ENCODE data around the gene RASA3. TPM values are rescaled to one million over a fixed set of nuclear protein-coding genes. Genes with fewer than 3 reads are reported as not detected.
"Not testable (repeated sequence)": the region's sequence is repeated elsewhere in the genome, so short reads cannot be mapped to it uniquely, and the experiment has no call there.

RASA3 gene
- polyA plus RNA-seq, 4 donors, result 10.0 to 14.5 (median 12.6) TPM

GRCh38 chr13:114115796-114116195, 16.6 kb downstream of the RASA3 start:
- DNase-seq (ENCODE audit: low read depth in 4 of 4, low spot score in 3 of 4), result no peak

DNA sequence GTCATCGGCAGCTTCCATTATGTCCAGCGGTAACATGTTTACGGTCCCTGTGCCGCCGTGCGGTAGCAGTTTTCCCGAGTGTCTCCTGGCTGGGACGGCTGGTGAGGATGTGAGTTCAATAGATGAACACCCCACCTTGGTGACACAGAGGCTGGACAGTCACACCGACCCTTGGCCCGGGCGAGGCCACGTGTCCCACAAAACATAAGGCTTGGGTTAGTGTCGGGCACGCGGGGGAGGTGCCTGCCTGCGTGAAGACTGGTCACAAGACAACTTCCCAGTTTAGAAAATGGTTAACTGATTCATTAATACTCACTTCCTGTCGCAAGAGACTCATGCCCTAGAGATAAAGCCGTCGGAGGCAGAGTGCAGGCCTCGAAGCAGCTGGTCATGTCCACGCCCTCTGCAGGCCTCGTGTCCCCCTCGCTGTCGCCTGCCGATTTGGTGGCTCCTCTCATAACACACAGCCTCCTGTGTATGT, 17.2 kb downstream of the RASA3 start:
- no peak for DNase-seq (ENCODE audit: low read depth in 4 of 4, low spot score in 3 of 4)

DNA sequence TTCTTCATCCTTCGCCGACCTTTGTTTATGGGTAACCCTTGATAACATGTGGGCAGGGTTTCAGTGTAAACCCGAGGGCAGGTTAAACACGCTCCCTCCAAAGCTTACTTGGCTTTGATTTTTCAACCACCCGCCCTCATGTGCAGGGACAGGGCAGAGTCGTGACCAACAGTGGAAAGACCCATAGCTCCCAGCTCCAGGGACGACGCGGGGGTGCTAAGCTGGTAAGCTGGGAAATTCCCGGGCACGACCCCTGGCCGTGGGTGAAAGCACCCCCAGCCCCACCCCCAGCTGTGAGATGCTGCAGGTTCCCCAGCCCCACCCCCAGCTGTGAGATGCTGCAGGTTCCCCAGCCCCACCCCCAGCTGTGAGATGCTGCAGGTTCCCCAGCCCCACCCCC, 17.8 kb downstream of the RASA3 start:
- not testable (repeated sequence) for DNase-seq (ENCODE audit: low read depth in 4 of 4, low spot score in 3 of 4)

GRCh38 chr13:114114006-114114640, 18.3 kb downstream of the RASA3 start:
- DNase-seq (ENCODE audit: low read depth in 4 of 4, low spot score in 3 of 4), result no peak

- DNase-seq (ENCODE audit: low read depth in 4 of 4, low spot score in 3 of 4), result not testable (repeated sequence)
Measured at GRCh38 chr13:114113395-114113794, 19.0 kb downstream of the RASA3 start.

DNA sequence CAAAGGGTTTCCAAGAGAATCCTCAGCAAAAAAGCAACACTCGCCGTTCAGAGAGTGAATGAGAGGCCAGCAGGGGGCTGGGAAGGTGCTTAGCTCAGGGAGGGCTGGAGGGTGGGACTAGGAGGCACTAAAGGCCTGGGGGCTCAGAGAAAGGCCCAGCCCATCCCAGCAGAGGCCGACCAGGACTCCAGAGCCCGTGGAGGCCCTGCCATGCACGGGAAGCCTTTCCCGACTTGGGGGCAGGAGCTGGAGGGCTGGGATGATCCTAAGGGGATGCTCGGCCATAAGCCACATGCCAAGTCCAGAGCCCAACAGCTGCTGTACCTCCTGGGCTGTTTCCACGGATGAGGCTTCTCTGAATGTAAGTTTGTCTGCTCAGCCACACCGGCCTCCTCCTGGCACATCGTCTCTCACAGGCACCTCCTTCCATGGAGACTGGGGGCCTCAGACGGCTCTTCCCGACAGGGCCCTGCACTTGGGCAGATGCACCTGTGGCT, 19.5 kb downstream of the RASA3 start:
- DNase-seq (ENCODE audit: low read depth in 4 of 4, low spot score in 3 of 4), result no peak

- DNase-seq (ENCODE audit: low read depth in 4 of 4, low spot score in 3 of 4), result no peak
Measured at GRCh38 chr13:114112231-114112825, 20.1 kb downstream of the RASA3 start.

DNA sequence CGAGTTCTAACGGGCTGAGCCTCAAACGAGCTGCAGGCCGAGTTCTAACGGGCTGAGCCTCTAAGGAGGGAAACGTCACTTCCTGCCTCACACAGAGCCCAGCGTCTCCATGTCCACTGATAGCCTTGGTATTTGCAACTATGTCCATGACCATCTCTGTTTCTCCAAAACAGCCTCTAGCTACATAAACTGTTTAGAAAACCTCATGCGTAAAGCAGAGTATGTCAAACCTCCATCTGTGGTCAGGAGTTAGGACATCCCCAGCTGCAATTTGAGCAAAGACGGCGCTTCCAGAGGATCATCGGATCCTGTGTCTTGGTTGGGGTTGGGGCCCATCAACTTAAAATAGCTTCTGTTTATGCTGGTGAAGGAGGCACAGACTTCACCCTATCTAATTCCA, 20.8 kb downstream of the RASA3 start:
- DNase-seq (ENCODE audit: low read depth in 4 of 4, low spot score in 3 of 4), result no peak

- DNase-seq (ENCODE audit: low read depth in 4 of 4, low spot score in 3 of 4), result not testable (repeated sequence)
Measured at GRCh38 chr13:114110830-114111189, 21.6 kb downstream of the RASA3 start.

GRCh38 chr13:114110091-114110829, 22.2 kb downstream of the RASA3 start:
- no peak for DNase-seq (ENCODE audit: low read depth in 4 of 4, low spot score in 3 of 4)

- DNase-seq (ENCODE audit: low read depth in 4 of 4, low spot score in 3 of 4), result no peak
Measured at GRCh38 chr13:114109641-114110041, 22.8 kb downstream of the RASA3 start.

GRCh38 chr13:114108894-114109293, 23.5 kb downstream of the RASA3 start:
- DNase-seq (ENCODE audit: low read depth in 4 of 4, low spot score in 3 of 4), result no peak

GRCh38 chr13:114108141-114108761, 24.2 kb downstream of the RASA3 start:
- DNase-seq (ENCODE audit: low read depth in 4 of 4, low spot score in 3 of 4), result no peak

GRCh38 chr13:114107686-114108081, 24.7 kb downstream of the RASA3 start:
- DNase-seq (ENCODE audit: low read depth in 4 of 4, low spot score in 3 of 4), result no peak

- DNase-seq (ENCODE audit: low read depth in 4 of 4, low spot score in 3 of 4), result no peak
Measured at GRCh38 chr13:114106991-114107685, 25.3 kb downstream of the RASA3 start.

- DNase-seq (ENCODE audit: low read depth in 4 of 4, low spot score in 3 of 4), result no peak
Measured at GRCh38 chr13:114106526-114106925, 25.9 kb downstream of the RASA3 start.

GRCh38 chr13:114105521-114106225, 26.8 kb downstream of the RASA3 start:
- no peak for DNase-seq (ENCODE audit: low read depth in 4 of 4, low spot score in 3 of 4)

DNA sequence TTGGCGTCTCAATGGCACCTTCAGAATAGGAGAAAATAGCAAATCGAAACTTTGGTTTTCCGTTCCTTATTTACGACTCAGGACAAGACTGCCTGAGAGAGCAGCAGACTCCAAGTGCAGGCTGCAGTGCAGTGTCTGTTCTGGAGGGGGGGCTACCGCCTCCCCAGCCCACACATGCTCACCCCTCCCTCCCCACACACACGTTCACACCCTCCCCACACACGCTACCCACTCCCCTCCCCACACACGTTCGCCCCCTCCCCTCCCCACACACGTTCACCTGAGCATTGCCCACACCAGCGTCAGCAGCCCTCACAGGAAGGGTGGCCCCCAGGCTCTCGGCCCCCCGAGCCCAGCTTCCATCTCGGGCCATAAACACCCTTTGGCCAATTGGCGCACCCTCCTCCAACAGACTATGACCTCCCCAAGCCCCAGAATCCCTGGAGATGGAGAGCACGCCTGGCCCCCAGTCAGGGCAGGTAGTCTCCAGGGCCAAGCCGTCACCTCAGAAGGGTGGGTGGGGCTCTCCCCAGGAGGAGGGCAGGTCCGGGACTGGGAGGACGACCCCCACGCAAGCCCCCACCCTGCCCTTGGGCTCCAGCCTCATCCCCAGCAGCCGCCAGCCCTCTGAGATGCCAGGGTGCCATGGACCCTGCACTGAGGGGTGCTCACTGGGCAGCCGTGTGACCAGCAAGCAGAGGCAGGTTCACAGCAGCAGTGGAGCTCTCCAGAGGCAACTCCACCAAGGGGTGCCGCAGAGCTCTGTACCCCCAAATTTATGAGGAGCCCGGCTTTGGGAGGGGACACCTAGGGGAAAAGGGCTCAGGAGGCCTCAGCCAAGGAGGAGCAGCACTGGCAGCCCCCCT, 27.5 kb downstream of the RASA3 start:
- DNase-seq (ENCODE audit: low read depth in 4 of 4, low spot score in 3 of 4), result no peak
